Chondrocyte (in vitro differentiated cells): ENCODE results near the gene TBC1D16. TPM values are rescaled to one million over a fixed set of nuclear protein-coding genes. Genes with fewer than 3 reads are reported as not detected.

Experiments used
- DNase-seq: peaks from one replicate; pipeline ENCODE4 v3.0.0; 2021; ENCODE audit warnings: mixed read lengths, low spot score
- H3K27ac Mint-ChIP-seq: one replicate; pipeline ENCODE4 v1.8.0; 2021; ENCODE audit warnings: mild to moderate bottlenecking, moderate library complexity, mixed read lengths; ENCODE audit not compliant: unreplicated experiment
- H3K27me3 Mint-ChIP-seq: 2 replicates; pipeline ENCODE4 v1.8.0; 2021; ENCODE audit warnings: low read depth, mixed read lengths
- H3K36me3 Mint-ChIP-seq: 2 replicates; pipeline ENCODE4 v1.8.0; 2021; ENCODE audit warnings: low read depth, mixed read lengths
- H3K4me1 Mint-ChIP-seq: 2 replicates; pipeline ENCODE4 v1.8.0; 2021; ENCODE audit warnings: low read depth, mild to moderate bottlenecking, mixed read lengths
- H3K4me3 Mint-ChIP-seq: one replicate; pipeline ENCODE4 v1.8.0; 2021; ENCODE audit warnings: mild to moderate bottlenecking, moderate library complexity, mixed read lengths; ENCODE audit not compliant: unreplicated experiment
- H3K9me3 Mint-ChIP-seq: 2 replicates; pipeline ENCODE4 v1.8.0; 2021; ENCODE audit warnings: low read depth, mixed read lengths
- CTCF ChIP-seq: fragments of 200-600 bp; sonication (generic); IDR thresholded peaks from 2 replicates; pipeline ENCODE4 v1.5.0; 2021; ENCODE audit warnings: antibody characterized with exemption, mild to moderate bottlenecking, moderate library complexity
- total RNA-seq: library from RNA; stranded (reverse); gene quantifications from 3 replicates; pipeline ENCODE4 v1.2.1, GENCODE V29; 2021

Gene TBC1D16
- total RNA-seq, 1 donor from 2014 or later = 51.4 TPM

DNA sequence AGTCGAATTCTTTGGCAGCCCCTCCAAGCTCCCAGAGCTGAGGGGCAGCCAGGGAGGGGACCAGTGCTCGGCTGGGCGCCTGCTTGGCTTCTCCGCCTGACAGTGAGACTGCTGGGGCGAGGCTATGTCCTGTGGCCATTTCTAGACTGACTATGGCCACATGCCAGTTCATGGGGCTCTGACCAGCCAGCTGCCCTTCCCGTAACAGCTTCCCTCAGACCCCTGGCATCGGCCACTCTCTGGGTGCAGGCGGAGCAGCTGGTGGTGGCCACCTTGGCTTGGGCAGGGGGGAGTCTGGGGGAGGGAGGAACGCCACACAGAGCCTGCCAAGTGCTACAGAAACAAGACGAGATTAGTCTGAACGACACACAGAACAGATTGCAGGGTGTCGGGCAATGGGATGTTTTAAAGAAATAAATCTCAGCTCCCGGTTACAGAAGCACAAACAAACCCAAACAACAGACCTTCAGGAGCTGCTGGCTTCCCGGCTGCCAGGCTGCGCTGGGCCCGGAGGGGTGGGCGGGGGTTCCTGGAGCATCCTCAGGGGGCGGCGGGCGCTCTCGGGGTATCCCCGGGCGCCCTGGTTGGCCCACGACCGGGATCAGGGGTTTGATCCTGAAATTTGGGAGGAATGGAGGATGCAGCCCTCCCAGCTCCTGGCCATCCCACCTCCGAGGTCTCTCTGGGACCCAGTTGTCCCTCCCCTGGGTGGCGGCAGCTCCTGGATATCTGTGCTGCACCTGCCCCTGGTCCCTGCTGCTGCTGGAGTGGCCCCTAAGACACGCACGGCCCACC, 34.5 kb downstream of the TBC1D16 start:
- Mint-ChIP-seq H3K36me3 (peaks cover 8% of the 10 kb centered on the region), H3K9me3 (no peaks in the 10 kb centered on the region), H3K27me3 (no peaks in the 10 kb centered on the region), H3K27ac (no peak overlapping the region), H3K4me3 (no peak overlapping the region), H3K4me1 (peaks cover 16% of the 10 kb centered on the region)
- no peak for DNase-seq
- TF ChIP-seq CTCF = no peak

- H3K4me1 Mint-ChIP-seq = peaks cover 12% of the 10 kb centered on the region
- H3K36me3 Mint-ChIP-seq = peaks cover 8% of the 10 kb centered on the region
- DNase-seq = no peak
- no peak overlapping the region for H3K4me3 Mint-ChIP-seq
- no peak for TF ChIP-seq CTCF
- H3K9me3 Mint-ChIP-seq = no peaks in the 10 kb centered on the region
- H3K27ac Mint-ChIP-seq = no peak overlapping the region
- H3K27me3 Mint-ChIP-seq = no peaks in the 10 kb centered on the region
These were observed 35.5 kb downstream of the TBC1D16 start for GRCh38 chr17:80000136-80000535.

- Mint-ChIP-seq H3K27me3 (no peaks in the 10 kb centered on the region), H3K36me3 (peaks cover 2% of the 10 kb centered on the region), H3K27ac (no peak overlapping the region), H3K4me3 (no peak overlapping the region), H3K9me3 (no peaks in the 10 kb centered on the region), H3K4me1 (peaks cover 33% of the 10 kb centered on the region)
- no peak for DNase-seq
- TF ChIP-seq CTCF = no peak
These were observed 38.5 kb downstream of the TBC1D16 start for GRCh38 chr17:79997011-79997660.

DNA sequence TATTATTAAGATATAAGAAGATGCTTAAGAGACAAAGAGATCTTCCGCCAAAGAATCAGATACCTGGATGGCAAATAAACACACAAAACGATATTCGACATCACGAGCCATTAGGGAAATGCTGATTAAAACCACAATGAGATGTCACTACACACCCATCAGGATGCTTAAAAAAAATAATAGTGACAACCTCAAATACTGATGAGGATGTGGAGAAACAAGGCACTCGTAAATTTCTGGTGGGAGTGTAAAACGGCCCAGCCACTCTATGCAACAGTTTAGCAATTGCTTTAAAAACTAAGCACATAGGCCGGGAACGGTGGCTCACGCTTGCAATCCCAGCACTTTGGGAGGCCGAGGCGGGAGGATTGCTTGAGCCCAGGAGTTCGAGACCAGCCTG, 39.4 kb downstream of the TBC1D16 start:
- Mint-ChIP-seq H3K27me3 (no peaks in the 10 kb centered on the region), H3K36me3 (peaks cover 2% of the 10 kb centered on the region)

More for the DNA sequence above, 39.4 kb downstream of the TBC1D16 start:
- H3K27ac Mint-ChIP-seq = no peak overlapping the region
- H3K4me3 Mint-ChIP-seq = no peak overlapping the region
- no peaks in the 10 kb centered on the region for H3K9me3 Mint-ChIP-seq
- TF ChIP-seq CTCF = no peak
- no peak for DNase-seq
- peaks cover 36% of the 10 kb centered on the region for H3K4me1 Mint-ChIP-seq
